GM12801 (cell line): ENCODE measurements around the gene CMIP.

Source experiments
- TF ChIP-seq, protein P1 (sequence below): IDR thresholded peaks from one replicate; pipeline ENCODE4 v1.5.1; 2011; ENCODE audit warnings: control low read depth; ENCODE audit not compliant: insufficient read length; ENCODE audit errors: extremely low read depth

The CMIP gene

DNA sequence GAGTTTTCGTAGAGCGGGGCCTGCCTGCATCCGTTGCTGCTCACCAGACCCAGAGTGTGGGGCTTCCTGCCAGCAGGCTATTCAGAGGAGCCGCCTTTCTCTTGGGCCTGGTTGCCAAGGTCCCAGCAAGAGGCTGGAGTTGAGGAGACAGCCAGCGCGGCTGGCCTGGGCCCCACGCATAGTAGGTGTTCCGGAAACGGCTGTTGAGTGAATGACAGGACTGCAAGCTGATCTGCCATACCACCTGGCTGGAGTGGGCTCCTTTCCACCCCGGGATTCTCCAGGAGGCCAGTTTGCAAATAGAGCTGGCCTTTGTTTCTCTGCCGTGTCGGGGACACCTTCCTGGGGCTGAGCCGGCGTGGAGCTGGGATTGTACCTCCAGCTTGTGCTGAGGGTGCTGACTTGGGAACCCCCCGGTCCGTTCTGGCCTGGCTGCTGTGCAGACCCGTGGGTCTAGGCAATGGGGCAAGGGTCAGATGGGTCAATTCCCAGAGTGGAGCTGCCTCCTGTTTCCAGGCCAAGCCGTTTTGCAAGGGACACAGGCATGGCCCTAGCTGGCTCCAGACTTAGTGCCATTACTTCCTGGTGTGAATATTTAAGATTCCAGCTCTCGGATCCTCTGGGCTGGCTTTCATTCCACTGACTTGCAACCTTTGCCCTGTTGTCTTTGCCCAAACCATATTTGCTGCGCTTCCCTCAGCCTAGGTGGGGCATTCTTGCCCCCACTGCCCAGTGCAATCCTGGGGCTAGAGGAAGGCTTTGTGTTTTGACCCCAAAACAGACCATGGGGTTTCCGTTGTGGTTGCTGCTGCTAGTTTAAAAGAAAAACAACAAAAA lies 68.8 kb downstream of the CMIP start:
- TF ChIP-seq, protein P1, sequence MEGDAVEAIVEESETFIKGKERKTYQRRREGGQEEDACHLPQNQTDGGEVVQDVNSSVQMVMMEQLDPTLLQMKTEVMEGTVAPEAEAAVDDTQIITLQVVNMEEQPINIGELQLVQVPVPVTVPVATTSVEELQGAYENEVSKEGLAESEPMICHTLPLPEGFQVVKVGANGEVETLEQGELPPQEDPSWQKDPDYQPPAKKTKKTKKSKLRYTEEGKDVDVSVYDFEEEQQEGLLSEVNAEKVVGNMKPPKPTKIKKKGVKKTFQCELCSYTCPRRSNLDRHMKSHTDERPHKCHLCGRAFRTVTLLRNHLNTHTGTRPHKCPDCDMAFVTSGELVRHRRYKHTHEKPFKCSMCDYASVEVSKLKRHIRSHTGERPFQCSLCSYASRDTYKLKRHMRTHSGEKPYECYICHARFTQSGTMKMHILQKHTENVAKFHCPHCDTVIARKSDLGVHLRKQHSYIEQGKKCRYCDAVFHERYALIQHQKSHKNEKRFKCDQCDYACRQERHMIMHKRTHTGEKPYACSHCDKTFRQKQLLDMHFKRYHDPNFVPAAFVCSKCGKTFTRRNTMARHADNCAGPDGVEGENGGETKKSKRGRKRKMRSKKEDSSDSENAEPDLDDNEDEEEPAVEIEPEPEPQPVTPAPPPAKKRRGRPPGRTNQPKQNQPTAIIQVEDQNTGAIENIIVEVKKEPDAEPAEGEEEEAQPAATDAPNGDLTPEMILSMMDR, result no peak

DNA sequence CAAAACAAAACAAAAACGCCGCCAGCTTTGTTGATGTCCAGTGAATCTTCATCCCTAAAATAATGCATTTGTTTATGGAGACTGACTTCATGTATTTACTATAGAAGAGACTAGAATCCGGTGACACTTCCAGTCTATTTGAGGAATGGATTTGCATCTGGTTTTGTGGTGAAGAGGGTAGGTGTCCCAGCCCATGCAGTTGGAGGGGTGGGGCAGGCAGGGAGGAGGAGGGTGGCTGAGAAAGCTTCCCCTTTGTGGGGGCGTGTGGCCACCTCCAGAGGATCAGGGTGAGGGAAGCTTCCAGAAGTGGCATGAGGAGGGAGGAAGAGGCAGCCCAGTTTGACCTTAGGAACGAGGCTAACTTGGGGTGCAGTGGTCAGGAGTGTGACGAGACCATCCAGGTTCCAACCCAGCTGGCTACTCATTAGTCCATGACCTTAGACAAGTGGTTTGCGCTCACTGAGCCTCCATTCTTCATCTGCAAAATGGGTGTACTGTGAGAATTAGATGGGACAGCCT lies 69.5 kb downstream of the CMIP start:
- TF ChIP-seq, protein P1, result no peak

DNA sequence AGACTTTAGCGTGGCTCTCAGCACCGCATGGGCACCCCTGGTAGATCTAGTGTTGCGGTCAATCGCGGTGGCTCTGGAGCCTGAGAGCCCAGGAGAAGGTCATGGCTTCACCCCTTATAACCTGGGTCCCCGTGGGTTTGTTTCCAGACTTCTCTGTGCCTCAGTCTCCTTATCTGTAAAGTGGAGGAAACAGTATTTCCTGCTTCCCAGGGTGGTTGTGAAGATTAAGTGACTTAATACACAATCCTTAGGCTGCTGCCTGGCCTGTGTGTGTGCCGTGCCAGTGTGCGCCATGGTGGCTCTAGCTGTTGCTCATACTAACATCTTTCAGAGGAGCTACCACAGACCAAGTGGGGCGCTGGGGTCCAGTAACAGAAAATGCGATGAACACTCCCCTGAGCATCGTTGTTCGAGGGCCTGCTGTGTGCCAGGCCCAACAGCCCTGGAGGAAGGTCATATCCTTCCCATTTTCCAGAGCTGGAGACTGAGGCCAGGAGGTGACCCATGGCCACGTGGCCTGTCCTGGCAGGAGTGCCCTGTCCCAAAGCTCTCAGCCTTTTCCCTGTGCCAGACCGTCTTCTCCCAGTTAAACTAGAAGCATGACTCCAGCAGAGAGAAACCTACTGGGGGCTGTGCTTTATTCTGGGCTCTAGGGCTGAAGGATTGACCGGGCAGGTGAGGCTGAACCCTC lies 70.1 kb downstream of the CMIP start:
- TF ChIP-seq, protein P1, result no peak

DNA sequence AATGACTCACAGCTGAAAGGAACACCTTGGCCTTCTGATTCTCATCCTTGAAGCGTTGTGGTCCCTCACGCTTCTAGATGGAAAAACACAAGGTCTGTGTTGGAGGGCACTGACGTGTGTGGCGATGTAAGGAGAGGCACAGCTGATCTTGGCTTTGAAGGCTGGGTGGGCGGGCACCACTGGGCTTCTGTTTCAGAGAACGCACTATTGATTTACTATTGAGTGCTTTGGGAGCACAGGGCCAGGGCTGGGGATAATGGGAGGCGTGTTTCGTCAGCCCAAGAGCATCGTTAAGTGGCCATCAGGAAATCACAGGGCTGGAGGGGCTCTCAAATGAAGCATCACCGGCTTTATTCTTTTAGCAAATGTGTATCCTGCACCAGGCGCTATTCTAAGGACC lies 70.7 kb downstream of the CMIP start:
- TF ChIP-seq, protein P1, result no peak

DNA sequence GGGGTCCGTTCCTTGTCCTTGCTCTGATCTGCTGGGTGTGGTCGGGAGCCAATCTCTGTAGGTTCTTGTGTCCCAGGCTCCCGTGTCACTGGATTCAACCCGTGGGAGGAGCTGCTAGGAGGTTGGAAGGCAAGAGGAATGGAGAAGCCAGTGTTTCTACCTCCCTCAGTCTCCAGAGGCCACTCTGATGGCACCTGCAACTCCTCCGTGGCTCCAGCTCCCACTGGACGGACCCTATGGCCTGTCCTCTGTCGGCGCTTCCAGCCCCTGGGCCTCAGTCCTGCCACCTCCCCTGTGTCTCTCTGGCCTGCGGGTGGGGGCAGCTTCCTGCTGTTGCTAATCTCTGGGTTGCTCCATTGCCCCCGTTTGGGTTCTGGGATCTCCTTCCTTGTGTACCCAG lies 71.1 kb downstream of the CMIP start:
- TF ChIP-seq, protein P1, result no peak

DNA sequence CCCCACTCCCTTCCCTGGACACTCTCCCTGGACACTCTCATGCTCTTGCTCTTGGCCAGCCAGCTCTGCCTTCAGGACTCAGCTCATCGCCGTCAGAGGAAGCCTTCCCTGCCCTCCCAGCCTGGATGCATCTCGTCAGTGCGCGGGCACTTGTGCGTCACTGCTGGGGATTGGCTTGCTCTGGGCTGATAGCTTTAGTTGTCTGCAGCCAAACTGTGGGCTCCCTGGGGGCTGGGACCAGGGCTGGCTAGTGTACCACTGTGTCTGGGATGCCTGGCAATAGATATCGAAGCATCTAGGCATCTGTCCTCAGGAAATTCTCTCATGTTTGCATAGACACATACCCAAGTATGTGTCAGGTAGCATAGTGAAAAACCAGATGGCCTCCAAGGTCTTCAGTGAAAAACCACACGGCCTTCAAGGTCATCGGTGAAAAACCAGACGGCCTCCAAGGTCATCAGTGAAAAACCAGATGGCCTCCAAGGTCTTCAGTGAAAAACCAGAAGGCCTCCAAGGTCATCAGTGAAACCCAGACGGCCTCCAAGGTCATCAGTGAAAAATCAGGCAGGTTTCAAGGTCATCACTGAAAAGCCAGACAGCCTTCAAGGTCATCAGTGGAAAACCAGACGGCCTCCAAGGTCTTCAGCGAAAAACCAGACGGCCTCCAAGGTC lies 72.0 kb downstream of the CMIP start:
- TF ChIP-seq, protein P1, result no peak

DNA sequence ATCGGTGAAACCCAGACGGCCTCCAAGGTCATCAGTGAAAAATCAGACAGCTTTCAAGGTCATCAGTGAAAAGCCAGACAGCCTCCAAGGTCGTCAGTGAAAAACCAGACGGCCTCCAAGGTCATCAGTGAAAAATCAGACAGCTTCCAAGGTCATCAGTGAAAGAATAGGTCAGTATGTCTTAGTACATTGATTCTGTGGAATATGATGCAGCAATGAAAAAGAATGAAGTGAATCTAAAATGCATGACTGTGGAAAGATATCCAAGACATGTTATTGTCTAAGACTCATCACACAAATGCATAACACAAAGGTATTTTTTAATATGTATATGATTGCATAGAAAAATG lies 72.5 kb downstream of the CMIP start:
- TF ChIP-seq, protein P1, result no peak
